Naive thymus-derived CD8-positive, alpha-beta T cell (primary cell): ENCODE measurements around the gene NDEL1. TPM values are rescaled to one million over a fixed set of nuclear protein-coding genes. Genes with fewer than 3 reads are reported as not detected.

Source experiments
- ATAC-seq, 2 donors: fragments of 150-1000 bp; cut with Tn5 transposase in 1 of 2; sonication (Bioruptor Pico), chemical (Tn5 transposase) in 1 of 2; 1 replicate in 1 of 2; 2 replicates in 1 of 2; pipeline ENCODE4 v1.10.0; 2021; ENCODE audit warnings: mild to moderate bottlenecking in 2 of 2, moderate library complexity in 2 of 2
- POLR2A ChIA-PET: fragments of 350-600 bp; sonication (Branson Sonifier 250); formaldehyde crosslinking; loops from one replicate; lab custom pipeline; 2021; ENCODE audit warnings: antibody characterized with exemption; lab: Charles Lee
- DNase-seq, 10 donors: peaks; one replicate each; pipeline versions ENCODE4 v3.0.0 to v3.0.0-alpha.2; 2020 to 2022
- H3K27ac Mint-ChIP-seq, 10 donors: one replicate each; pipeline ENCODE4 v1.8.0; 2020 to 2022; ENCODE audit warnings: mild to moderate bottlenecking in 10 of 10, mixed read lengths in 10 of 10, moderate library complexity in 4 of 10, inconsistent platforms in 1 of 10
- H3K27me3 Mint-ChIP-seq, 5 donors: one replicate each; pipeline ENCODE4 v1.8.0; 2021 to 2022; ENCODE audit warnings: mixed read lengths in 5 of 5
- H3K36me3 Mint-ChIP-seq, 3 donors: one replicate each; pipeline ENCODE4 v1.8.0; 2020 to 2022; ENCODE audit warnings: mixed read lengths in 3 of 3, mild to moderate bottlenecking in 2 of 3, inconsistent platforms in 1 of 3
- H3K4me1 Mint-ChIP-seq, 4 donors: one replicate each; pipeline ENCODE4 v1.8.0; 2021 to 2022; ENCODE audit warnings: mixed read lengths in 4 of 4
- H3K4me3 Mint-ChIP-seq, 10 donors: one replicate each; pipeline ENCODE4 v1.8.0; 2020 to 2022; ENCODE audit warnings: mild to moderate bottlenecking in 10 of 10, mixed read lengths in 10 of 10, moderate library complexity in 6 of 10, inconsistent platforms in 1 of 10
- H3K9me3 Mint-ChIP-seq, 9 donors: one replicate each; pipeline ENCODE4 v1.8.0; 2020 to 2022; ENCODE audit warnings: mixed read lengths in 9 of 9, mild to moderate bottlenecking in 3 of 9, inconsistent platforms in 1 of 9, moderate library complexity in 1 of 9
- polyA plus RNA-seq, 3 donors: library from polyadenylated mRNA; unstranded; fragments of 300-500 nt; fragmentation: Illumina TruSeq; gene quantifications; one replicate each; pipeline ENCODE4 v1.2.3, GENCODE V29; 2021
- total RNA-seq, 8 experiments: library from RNA in 2 of 8; stranded (reverse) in 2 of 8; gene quantifications; one replicate each; pipeline ENCODE4 v1.2.3 and lab custom pipeline; 2021 to 2026

NDEL1 gene
- total and polyA plus RNA-seq, 5 experiments from 2014 or later: 40.3 to 113 (median 56.8) TPM

DNA sequence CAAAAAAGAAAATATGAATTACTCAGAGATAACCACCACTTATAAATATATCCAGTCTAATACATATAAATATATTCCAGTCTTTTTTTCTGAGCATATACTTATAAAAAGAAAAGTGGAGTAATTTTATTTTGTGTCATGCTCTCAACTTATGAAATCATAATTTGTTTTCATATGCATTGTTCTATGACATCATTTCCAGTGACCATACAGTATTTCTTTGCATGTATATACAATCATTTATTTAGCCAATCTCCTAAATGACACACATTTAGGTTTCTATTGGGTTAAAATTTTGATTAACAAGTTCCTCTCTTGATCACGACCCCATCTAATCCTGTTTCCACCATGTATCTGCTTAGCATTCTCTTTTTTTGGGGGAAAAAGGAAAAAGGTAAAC is 16.4 kb upstream of the NDEL1 start:
- H3K4me1 Mint-ChIP-seq: peaks cover 0 to 1% (median 0%) of the 10 kb centered on the region in 4 donors
- H3K27me3 Mint-ChIP-seq: peaks cover 8 to 63% (median 30%) of the 10 kb centered on the region in 5 donors
- DNase-seq (no peak), ATAC-seq (no peak)
- POLR2A ChIA-PET: no interaction called here
- H3K9me3 Mint-ChIP-seq: no peaks in the 10 kb centered on the region
- no peaks in the 10 kb centered on the region for H3K36me3 Mint-ChIP-seq
- no peak overlapping the region for H3K4me3 Mint-ChIP-seq
- H3K27ac Mint-ChIP-seq: no peak overlapping the region

DNA sequence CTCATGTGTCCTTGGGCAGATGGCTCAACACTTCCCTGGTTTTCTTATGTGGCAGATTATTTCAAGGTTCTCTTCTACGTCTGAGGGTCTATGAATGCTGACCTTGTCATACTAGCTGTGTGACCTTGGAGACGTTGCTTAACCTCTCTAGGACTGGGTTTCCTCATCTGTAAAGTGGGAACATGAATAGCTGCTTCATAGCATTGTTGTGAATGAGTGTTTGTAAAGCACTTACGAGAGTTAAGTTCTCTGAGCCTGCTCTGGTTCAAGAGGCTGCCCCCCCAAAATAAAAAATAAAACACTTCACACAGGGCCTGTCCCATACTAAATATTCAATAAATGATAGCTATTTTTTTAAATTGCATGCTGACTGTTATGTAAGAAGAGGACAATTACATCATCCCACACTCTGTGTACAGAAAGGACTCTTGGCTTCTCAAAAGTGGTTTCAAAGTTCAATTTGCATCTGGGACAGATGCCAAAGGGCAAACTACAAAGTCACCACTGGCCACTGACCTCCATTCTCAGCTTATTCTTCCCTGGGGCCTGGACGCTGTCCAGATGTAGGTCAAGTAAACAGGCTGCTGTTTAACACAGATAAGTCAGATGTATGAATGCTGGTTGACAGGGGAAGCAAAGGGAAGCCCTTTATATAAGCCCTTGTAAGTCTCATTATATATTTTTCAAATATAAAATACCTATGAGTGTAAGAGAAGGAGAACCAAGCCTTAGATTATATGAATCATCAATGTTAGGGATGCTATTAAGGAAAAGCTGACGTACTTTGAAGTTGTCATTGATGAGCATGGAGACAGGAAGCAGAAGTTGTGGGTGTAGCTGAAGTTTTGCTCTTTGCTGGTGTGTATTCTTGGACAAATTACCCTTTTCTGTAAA is 15.4 kb upstream of the NDEL1 start:
- Mint-ChIP-seq H3K36me3 (no peaks in the 10 kb centered on the region), H3K4me3 (no peak overlapping the region), H3K27ac (peak overlapping the region in 1 of 10 donors; percentile 34), H3K27me3 (peaks cover 12 to 63% (median 34%) of the 10 kb centered on the region in 5 donors), H3K4me1 (peaks cover 0 to 1% (median 0%) of the 10 kb centered on the region in 4 donors), H3K9me3 (peaks cover 0 to 2% (median 0%) of the 10 kb centered on the region in 9 donors)
- POLR2A ChIA-PET: interaction anchor here (0.6 kb wide), 1 partner anchor 13 kb away, joined by 3 read pairs; no protein-coding TSS in a partner anchor
- no peak for ATAC-seq
- DNase-seq: no peak

DNA sequence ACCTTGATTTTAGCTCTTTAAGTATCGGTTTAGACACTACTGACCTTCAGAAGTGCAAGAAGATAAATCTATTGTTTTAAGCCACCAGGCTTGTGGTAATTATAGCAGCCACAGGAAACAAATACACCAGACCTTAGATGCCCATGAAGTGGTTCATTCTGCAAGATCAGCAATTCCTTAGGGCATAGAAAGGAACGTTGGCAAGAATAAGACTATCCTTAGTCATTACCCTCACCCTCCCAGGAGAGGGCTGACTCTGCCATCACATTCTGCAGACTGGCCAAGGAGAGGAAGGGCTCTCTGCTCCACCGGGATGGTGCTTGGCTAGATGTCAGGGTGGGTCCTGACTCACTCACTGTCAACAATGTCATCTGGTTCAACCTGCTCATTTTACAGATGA is 14.1 kb upstream of the NDEL1 start:
- Mint-ChIP-seq H3K4me1 (peaks cover 0 to 1% (median 0%) of the 10 kb centered on the region in 4 donors), H3K36me3 (no peaks in the 10 kb centered on the region), H3K27ac (peak overlapping the region in 1 of 10 donors; percentile 40), H3K9me3 (peaks cover 0 to 2% (median 0%) of the 10 kb centered on the region in 9 donors), H3K27me3 (peaks cover 12 to 57% (median 30%) of the 10 kb centered on the region in 5 donors), H3K4me3 (no peak overlapping the region)
- ATAC-seq: no peak
- no peak for DNase-seq
- POLR2A ChIA-PET: no interaction called here

DNA sequence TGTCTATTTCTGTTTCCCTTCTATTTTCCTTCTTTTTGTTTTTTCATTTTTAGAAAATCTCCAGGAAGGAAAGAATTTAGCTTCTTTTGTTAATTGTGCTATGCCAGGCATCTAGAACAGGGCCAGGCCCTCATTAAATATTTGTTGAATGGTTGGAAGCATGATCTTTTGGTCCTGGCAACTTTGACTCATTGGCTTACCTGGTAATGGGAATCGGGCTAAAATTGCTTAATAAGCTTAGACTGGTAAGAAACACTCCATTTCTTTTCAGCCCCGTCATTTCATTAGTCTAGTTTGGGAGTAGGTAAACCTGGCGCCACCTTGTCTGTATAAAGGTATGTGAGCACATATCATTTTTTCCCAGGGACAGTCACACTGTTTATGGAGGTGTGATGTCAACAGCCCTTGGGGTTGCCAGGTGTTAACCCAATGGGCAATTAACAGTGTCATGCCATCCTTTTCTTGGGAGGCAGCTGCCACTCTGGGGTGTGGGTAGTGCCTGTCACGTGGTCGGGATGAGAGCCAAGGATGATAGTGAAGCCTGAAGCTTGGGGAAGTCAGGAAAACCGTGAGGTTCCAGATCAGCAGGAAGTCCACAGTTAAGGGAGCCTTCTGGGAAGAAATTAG is 9.5 kb upstream of the NDEL1 start:
- peaks cover 6 to 23% (median 10%) of the 10 kb centered on the region in 5 donors for H3K27me3 Mint-ChIP-seq
- no peak overlapping the region for H3K4me3 Mint-ChIP-seq
- ATAC-seq: no peak
- H3K4me1 Mint-ChIP-seq: peaks cover 0 to 1% (median 0%) of the 10 kb centered on the region in 4 donors
- no peaks in the 10 kb centered on the region for H3K36me3 Mint-ChIP-seq
- POLR2A ChIA-PET: no interaction called here
- H3K27ac Mint-ChIP-seq: no peak overlapping the region
- DNase-seq: no peak
- H3K9me3 Mint-ChIP-seq: peaks cover 0 to 2% (median 0%) of the 10 kb centered on the region in 9 donors

DNA sequence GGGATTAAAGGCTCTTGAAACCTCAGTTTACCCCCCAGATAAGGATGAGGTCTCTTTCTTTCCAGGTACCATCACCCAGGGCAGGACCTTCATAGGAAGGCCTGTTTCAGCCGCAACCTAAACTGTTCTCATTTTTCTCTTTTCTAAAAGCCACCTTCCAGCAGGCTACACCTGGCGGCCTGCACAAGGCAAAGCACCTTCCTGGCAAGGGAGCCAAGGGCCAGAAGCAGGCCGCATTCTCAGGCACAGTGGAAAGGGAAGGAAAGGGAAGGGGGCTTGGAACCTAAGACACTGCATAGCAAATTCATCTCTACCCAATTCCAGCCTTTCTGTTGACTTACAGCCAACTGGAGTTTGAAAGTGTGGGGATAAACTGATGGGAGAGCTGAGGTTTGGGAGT is 8.9 kb upstream of the NDEL1 start:
- Mint-ChIP-seq H3K36me3 (no peaks in the 10 kb centered on the region), H3K4me1 (peaks cover 0 to 1% (median 0%) of the 10 kb centered on the region in 4 donors), H3K27ac (no peak overlapping the region), H3K4me3 (no peak overlapping the region), H3K9me3 (peaks cover 0 to 2% (median 0%) of the 10 kb centered on the region in 9 donors), H3K27me3 (peaks cover 3 to 17% (median 10%) of the 10 kb centered on the region in 5 donors)
- ATAC-seq (no peak), DNase-seq (no peak)
- POLR2A ChIA-PET: no interaction called here

DNA sequence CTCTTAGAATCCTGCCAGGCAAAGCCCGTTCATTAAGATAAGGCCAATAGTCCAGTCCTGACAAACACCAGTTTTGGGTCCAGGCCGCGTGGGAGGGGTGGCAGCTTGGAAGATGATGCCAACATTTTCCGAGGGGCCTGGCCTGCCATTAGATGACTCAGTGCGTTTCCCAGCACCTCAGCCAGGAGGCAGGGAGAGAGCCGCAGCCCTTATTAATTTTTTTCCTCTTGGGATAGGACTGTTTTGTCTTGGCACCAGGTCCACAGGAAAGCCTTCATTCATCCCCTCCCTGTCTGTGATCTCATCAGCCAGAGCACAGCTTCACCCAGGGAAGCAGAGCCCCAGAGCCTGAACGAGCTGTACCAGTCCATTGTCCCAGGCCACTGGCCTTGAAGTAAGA is 4.7 kb upstream of the NDEL1 start:
- POLR2A ChIA-PET: interaction anchor here (0.6 kb wide), 1 partner anchor 467 kb away, joined by 3 read pairs; no protein-coding TSS in a partner anchor
- Mint-ChIP-seq H3K36me3 (no peaks in the 10 kb centered on the region), H3K27ac (no peak overlapping the region), H3K4me3 (no peak overlapping the region), H3K4me1 (peaks cover 0 to 7% (median 2%) of the 10 kb centered on the region in 4 donors), H3K9me3 (no peaks in the 10 kb centered on the region), H3K27me3 (peaks cover 0 to 3% (median 2%) of the 10 kb centered on the region in 5 donors)
- no peak for DNase-seq
- ATAC-seq: no peak

DNA sequence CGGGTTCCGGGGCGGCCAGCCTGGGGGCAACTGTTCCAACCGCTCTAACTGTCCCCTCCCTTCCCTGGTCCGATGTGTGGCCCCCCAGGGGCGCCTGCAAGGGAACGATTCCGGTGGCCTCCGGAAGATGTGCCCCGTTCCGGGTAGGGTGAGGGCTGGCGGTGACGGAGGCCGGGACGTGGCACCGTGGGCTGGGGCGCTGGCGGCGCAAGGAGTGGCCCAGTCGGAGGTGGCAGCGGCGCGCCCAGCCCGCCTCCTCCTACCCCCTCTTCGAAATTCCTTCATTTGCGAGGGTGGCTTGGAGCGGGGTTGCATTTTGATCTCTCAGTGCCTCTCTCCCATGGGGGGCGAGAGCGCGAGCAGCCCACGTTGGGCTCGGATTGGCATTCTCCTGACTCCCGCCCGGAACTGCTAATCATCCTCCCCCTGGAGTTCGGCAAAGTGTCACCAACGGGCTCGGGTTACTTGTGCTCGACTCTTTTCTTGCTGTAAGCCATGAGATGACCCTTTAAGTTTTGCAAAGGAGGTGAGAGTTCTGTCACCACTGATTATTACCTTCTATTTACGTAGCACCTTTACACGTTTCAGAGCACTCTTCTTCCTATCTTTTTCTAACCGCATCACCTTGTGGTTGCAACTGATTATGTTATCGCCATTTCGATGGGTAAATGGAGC is 622 bp downstream of the NDEL1 start:
- H3K4me1 Mint-ChIP-seq: peaks cover 16 to 51% (median 41%) of the 10 kb centered on the region in 4 donors
- no peaks in the 10 kb centered on the region for H3K27me3 Mint-ChIP-seq
- H3K9me3 Mint-ChIP-seq: no peaks in the 10 kb centered on the region
- H3K36me3 Mint-ChIP-seq: peaks cover 0 to 26% (median 3%) of the 10 kb centered on the region in 3 donors
- peak overlapping the region; percentile 83 to 100 (median 98) for H3K27ac Mint-ChIP-seq
- DNase-seq (peak in 8 of 10 donors; percentile 41 to 83 (median 56)), ATAC-seq (peak; percentile 55 to 63)
- peak overlapping the region; percentile 90 to 100 (median 96) for H3K4me3 Mint-ChIP-seq
- POLR2A ChIA-PET: interaction anchor here (0.7 to 1.7 kb wide), 9 partner anchors 49 to 463 kb away, joined by 3 to 11 read pairs (median 4); partner anchors contain the start of genes RPL26 and SLC25A35

DNA sequence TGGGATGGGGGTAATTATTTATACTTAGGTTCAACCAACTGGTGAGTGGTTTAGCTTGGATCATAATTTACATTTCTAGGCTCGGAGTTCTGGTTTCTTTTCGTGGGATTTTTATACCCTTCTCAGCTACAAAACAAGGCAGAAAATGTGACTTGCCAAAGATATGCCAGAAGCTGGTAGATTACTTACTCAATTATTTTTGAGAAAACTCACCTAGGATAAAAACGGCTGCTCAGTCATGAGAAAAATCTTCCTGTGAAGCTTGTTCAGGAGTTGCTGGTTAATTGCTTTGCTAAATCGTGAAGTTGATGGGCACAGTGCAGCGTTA is 1.1 kb downstream of the NDEL1 start:
- POLR2A ChIA-PET: interaction anchor here (0.7 to 1.7 kb wide), 4 partner anchors 53 to 310 kb away, joined by 3 to 7 read pairs (median 4); partner anchors contain the start of gene SLC25A35
- no peaks in the 10 kb centered on the region for H3K27me3 Mint-ChIP-seq
- peaks cover 20 to 56% (median 46%) of the 10 kb centered on the region in 4 donors for H3K4me1 Mint-ChIP-seq
- H3K4me3 Mint-ChIP-seq: peak overlapping the region; percentile 90 to 100 (median 96)
- ATAC-seq (no peak), DNase-seq (no peak)
- peaks cover 0 to 27% (median 3%) of the 10 kb centered on the region in 3 donors for H3K36me3 Mint-ChIP-seq
- H3K27ac Mint-ChIP-seq: peak overlapping the region; percentile 83 to 100 (median 98)
- no peaks in the 10 kb centered on the region for H3K9me3 Mint-ChIP-seq

DNA sequence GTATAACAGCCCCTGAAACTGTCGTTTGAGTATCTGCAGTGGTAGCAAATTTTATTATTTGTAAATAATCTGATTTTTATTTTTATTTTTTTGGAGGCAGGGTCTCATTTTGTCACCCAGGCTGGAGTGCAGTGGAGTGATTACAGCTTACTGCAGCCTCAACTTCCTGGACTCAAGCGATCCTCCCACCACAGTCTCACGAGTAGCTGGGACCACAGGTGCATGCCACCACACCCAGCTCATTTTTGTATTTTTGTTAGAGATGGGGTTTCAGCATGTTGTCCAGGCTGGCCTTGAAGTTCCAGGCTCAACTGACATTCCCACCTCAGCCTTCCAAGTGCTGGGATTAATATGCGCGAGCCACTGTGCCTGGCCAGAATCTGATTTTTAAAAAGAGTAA is 2.8 kb downstream of the NDEL1 start:
- Mint-ChIP-seq H3K36me3 (peaks cover 0 to 33% (median 3%) of the 10 kb centered on the region in 3 donors), H3K27ac (peak overlapping the region in 8 of 10 donors; percentile 33 to 95 (median 77)), H3K27me3 (no peaks in the 10 kb centered on the region), H3K4me3 (peak overlapping the region in 9 of 10 donors; percentile 6 to 100 (median 56)), H3K4me1 (peaks cover 29 to 69% (median 58%) of the 10 kb centered on the region in 4 donors), H3K9me3 (no peaks in the 10 kb centered on the region)
- DNase-seq (peak in 1 of 10 donors; percentile 57), ATAC-seq (no peak)
- POLR2A ChIA-PET: no interaction called here

DNA sequence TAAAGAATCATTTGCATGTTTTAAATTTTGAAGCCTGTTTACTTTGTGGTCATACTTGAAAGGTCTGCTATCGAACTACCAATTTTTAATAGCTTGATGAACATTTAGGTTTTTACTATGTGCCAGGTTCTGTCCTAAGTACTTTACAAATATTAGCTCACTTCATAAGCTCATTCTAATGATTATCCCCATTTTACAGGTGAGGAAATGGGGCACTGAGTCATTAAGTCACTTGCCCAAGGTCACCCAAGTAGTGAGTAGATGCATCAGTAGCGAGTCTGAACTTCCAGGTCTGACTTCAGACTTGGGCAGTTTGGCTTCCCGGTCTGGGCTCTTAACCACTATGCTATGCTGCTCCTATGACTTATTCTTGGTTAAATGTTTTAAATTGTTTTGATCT is 4.0 kb downstream of the NDEL1 start:
- ATAC-seq (no peak), DNase-seq (no peak)
- peak overlapping the region in 6 of 10 donors; percentile 12 to 42 (median 24) for H3K4me3 Mint-ChIP-seq
- no peaks in the 10 kb centered on the region for H3K27me3 Mint-ChIP-seq
- POLR2A ChIA-PET: interaction anchor here (1.7 kb wide), 1 partner anchor 57 kb away, joined by 4 read pairs; no protein-coding TSS in a partner anchor
- H3K36me3 Mint-ChIP-seq: peaks cover 0 to 45% (median 7%) of the 10 kb centered on the region in 3 donors
- peak overlapping the region in 4 of 10 donors; percentile 29 to 50 (median 46) for H3K27ac Mint-ChIP-seq
- H3K9me3 Mint-ChIP-seq: no peaks in the 10 kb centered on the region
- H3K4me1 Mint-ChIP-seq: peaks cover 30 to 79% (median 70%) of the 10 kb centered on the region in 4 donors

DNA sequence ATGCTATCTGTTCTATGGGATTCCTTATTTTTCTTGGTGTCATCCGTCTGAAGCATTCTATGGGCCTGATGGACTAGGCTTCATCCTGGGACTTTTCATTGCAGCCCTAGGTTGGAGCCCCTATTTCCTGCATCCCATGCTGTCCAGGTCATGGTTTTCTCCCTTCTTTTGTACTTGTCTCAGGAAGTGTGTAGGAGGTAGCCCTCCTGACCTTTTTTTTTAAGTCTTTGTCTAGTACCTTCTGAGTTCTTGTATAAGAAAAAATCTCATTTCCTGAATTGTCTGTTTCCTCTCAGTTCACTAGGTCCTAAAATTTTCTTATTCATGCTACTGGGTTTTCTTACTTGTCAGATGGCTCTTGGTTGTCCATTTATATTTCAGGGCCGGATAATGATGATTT is 6.0 kb downstream of the NDEL1 start:
- peak overlapping the region; percentile 1 to 83 (median 65) for H3K27ac Mint-ChIP-seq
- H3K9me3 Mint-ChIP-seq: no peaks in the 10 kb centered on the region
- DNase-seq (no peak), ATAC-seq (peak; percentile 31 to 34)
- POLR2A ChIA-PET: no interaction called here
- peaks cover 27 to 77% (median 63%) of the 10 kb centered on the region in 4 donors for H3K4me1 Mint-ChIP-seq
- H3K4me3 Mint-ChIP-seq: peak overlapping the region in 9 of 10 donors; percentile 2 to 70 (median 35)
- H3K36me3 Mint-ChIP-seq: peaks cover 0 to 64% (median 17%) of the 10 kb centered on the region in 3 donors
- H3K27me3 Mint-ChIP-seq: no peaks in the 10 kb centered on the region

DNA sequence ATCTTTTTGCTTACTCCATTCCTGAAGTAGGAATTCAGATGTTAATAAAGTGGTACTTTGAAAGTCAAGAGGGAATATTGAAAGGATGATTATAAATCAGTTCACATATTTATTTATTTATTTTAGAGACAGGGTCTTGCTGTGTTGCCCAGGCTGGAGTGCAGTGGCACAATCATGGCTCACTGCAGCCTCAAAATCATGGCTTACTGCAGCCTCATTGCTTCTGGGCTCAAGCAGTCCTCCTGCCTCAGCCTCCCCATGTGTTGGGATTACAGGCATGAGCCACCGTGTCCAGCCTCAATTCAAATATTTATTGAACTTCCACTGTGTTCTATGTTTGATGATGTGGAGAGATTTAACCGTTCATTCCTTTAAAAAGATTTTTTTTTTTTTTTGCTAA is 6.6 kb downstream of the NDEL1 start:
- POLR2A ChIA-PET: no interaction called here
- H3K4me1 Mint-ChIP-seq: peaks cover 27 to 77% (median 60%) of the 10 kb centered on the region in 4 donors

More for the DNA sequence above, 6.6 kb downstream of the NDEL1 start:
- H3K27ac Mint-ChIP-seq: peak overlapping the region in 8 of 10 donors; percentile 1 to 81 (median 64)
- no peaks in the 10 kb centered on the region for H3K9me3 Mint-ChIP-seq
- no peak for DNase-seq
- H3K36me3 Mint-ChIP-seq: peaks cover 0 to 70% (median 19%) of the 10 kb centered on the region in 3 donors
- H3K4me3 Mint-ChIP-seq: peak overlapping the region in 4 of 10 donors; percentile 6 to 70 (median 36)
- ATAC-seq: no peak
- no peaks in the 10 kb centered on the region for H3K27me3 Mint-ChIP-seq
